Ovary (tissue), 9 donors: ENCODE results near the gene PHF14. TPM values are rescaled to one million over a fixed set of nuclear protein-coding genes. Genes with fewer than 3 reads are reported as not detected.

ENCODE experiments used
- DNase-seq, 5 donors: peaks; one replicate each; pipeline ENCODE4 v3.0.0-alpha.2; 2019 to 2020
- H3K27ac ChIP-seq, 2 donors: fragments of 200-600 bp; one replicate each; pipeline versions ENCODE4 v1.5.1 to v1.8.0; 2019 to 2022
- H3K27me3 ChIP-seq: fragments of 200-600 bp; one replicate; pipeline ENCODE4 v1.8.0; 2022
- H3K36me3 ChIP-seq: fragments of 200-600 bp; sonication (generic); one replicate; pipeline ENCODE4 v1.5.1; 2019
- H3K4me1 ChIP-seq: one replicate; pipeline ENCODE4 v1.8.1; 2013; ENCODE audit warnings: mild to moderate bottlenecking, moderate library complexity; ENCODE audit not compliant: insufficient read depth
- H3K4me3 ChIP-seq: fragments of 200-600 bp; sonication (generic); one replicate; pipeline ENCODE4 v1.5.1; 2017
- H3K9me3 ChIP-seq, 2 donors: fragments of 200-600 bp in 1 of 2; sonication (generic) in 1 of 2; one replicate each; pipeline versions ENCODE4 v1.5.1 to v1.8.1; 2013 to 2019; ENCODE audit warnings: mild to moderate bottlenecking in 1 of 2, moderate library complexity in 1 of 2
- EP300 ChIP-seq: sonication (generic); formaldehyde crosslinking; IDR thresholded peaks from one replicate; pipeline ENCODE4 v1.6.1; 2017; ENCODE audit warnings: antibody characterized with exemption
- POLR2A ChIP-seq: fragments of 450-650 bp; IDR thresholded peaks from one replicate; pipeline ENCODE4 v1.6.1; 2017; ENCODE audit warnings: antibody characterized with exemption, mild to moderate bottlenecking, moderate library complexity
- WGBS, 3 donors: extraction: QIAGEN DNeasy Blood & Tissue Kit in 1 of 3; methylation state at CpG; one replicate each; pipeline versions ENCODE4 v1.1.5 to v1.1.7; 2013 to 2017; 5-methylcytosine and 5-hydroxymethylcytosine counted together
- intact Hi-C, 4 donors: fragments of 100-400 bp; cut with DNase I; formaldehyde crosslinking; loops; one replicate each; pipeline versions ENCODE4 v1.11.0 to v1.15.1; 2022 to 2023
- polyA plus RNA-seq, 2 donors: library from polyadenylated mRNA; stranded (reverse); fragments of 200-250 nt in 1 of 2; fragments of 350-450 nt in 1 of 2; fragmentation: Illumina TruSeq in 1 of 2; extraction: RNeasy Lipid Tissue Mini Kit (QIAGEN cat#74804) in 1 of 2; gene quantifications; one replicate each; pipeline ENCODE4 v1.2.3, GENCODE V29; 2013 to 2014
- total RNA-seq, 7 donors: library from RNA; depleted of rRNA in 2 of 7; stranded (reverse); fragments of >200 nt in 2 of 7; fragmentation: NEBNext Ultra II Directional in 3 of 7; extraction: Animal tissue kit (Norgen Biotek cat#: 25700) in 3 of 7; gene quantifications; one replicate each; pipeline versions ENCODE4 v1.1.0 to v1.2.4, GENCODE V29; 2016 to 2023
- TF ChIP-seq, protein P1 (sequence below), 3 donors: fragments of 450-650 bp in 2 of 3; fragments of 200-600 bp in 1 of 3; IDR thresholded peaks; one replicate each; pipeline versions ENCODE4 v1.5.1 to v1.8.0; 2016 to 2022; ENCODE audit warnings: antibody characterized with exemption in 3 of 3, mild to moderate bottlenecking in 1 of 3
- donor health status: DM: no; HTN: no; CAD: no; lungs with moderate emphysema.
- donor health status: DM: no; HTN: no; CAD: no.
- donor health status: Bipolar disorder and iron deficiency.
- donor health status: DM: yes; HTN: yes; CAD: no.
- donor health status: DM: no; HTN: no; CAD: no.
- donor health status: DM: yes; HTN: yes; CAD: no.

The PHF14 gene
- total and polyA plus RNA-seq, 9 donors, result 20.2 to 41.8 (median 32.0) TPM

DNA sequence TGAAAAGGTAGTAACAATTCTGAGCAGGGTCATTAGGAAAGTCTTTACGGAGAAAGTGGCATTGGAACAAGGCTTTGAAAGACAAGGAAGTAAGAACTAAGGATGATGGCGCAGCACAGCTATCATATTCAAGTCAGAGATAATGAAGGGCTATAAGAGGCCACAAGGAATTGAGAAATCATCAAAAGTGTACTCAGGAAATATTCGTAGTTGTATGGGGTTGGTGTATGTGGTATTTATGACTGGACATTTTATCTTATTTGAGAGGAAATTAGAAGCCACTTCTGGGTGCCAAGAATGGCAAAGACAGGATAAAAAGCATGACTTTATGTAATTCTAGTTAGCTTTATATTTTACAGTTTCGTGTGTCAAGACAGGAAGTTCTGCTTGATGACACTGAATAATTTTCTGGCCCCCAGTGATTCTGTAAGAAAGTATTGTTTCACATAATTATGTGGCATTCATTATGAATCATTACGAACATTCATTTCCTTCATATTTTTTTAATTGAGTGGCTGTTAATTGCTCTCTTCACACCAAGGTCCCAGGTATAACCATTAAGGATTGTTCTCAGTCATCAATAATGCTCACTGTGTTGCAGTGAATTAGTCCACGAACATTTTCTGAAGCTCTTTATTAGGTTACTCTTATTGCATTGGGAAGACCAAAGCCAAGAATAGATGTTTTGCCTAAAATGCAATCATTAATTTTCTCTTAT lies 244.3 kb downstream of the PHF14 start:
- DNase-seq, result no peak
- intact Hi-C loops, result no loop called here

More for the DNA sequence above, 244.3 kb downstream of the PHF14 start:
- 91 to 93% (median 93%) methylated on average over 6 of the region's 6 CpGs for WGBS, 3 donors
- TF ChIP-seq EP300 (no peak), POLR2A (no peak)
- TF ChIP-seq, protein P1, sequence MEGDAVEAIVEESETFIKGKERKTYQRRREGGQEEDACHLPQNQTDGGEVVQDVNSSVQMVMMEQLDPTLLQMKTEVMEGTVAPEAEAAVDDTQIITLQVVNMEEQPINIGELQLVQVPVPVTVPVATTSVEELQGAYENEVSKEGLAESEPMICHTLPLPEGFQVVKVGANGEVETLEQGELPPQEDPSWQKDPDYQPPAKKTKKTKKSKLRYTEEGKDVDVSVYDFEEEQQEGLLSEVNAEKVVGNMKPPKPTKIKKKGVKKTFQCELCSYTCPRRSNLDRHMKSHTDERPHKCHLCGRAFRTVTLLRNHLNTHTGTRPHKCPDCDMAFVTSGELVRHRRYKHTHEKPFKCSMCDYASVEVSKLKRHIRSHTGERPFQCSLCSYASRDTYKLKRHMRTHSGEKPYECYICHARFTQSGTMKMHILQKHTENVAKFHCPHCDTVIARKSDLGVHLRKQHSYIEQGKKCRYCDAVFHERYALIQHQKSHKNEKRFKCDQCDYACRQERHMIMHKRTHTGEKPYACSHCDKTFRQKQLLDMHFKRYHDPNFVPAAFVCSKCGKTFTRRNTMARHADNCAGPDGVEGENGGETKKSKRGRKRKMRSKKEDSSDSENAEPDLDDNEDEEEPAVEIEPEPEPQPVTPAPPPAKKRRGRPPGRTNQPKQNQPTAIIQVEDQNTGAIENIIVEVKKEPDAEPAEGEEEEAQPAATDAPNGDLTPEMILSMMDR (IDR thresholded peaks at IDR 0.05), result no peak
- Histone ChIP-seq H3K4me3 (no peak overlapping the region), H3K4me1 (peaks cover 8% of the 10 kb centered on the region), H3K27me3 (no peaks in the 10 kb centered on the region), H3K9me3 (no peaks in the 10 kb centered on the region), H3K27ac (no peak overlapping the region), H3K36me3 (no peaks in the 10 kb centered on the region)
